ENCODE results near the gene SPRED1. TPM values are rescaled to one million over a fixed set of nuclear protein-coding genes. Genes with fewer than 3 reads are reported as not detected.

Gene SPRED1
- polyA plus RNA-seq, 3 donors, result 2.5 to 3.3 (median 3.2) TPM

DNA sequence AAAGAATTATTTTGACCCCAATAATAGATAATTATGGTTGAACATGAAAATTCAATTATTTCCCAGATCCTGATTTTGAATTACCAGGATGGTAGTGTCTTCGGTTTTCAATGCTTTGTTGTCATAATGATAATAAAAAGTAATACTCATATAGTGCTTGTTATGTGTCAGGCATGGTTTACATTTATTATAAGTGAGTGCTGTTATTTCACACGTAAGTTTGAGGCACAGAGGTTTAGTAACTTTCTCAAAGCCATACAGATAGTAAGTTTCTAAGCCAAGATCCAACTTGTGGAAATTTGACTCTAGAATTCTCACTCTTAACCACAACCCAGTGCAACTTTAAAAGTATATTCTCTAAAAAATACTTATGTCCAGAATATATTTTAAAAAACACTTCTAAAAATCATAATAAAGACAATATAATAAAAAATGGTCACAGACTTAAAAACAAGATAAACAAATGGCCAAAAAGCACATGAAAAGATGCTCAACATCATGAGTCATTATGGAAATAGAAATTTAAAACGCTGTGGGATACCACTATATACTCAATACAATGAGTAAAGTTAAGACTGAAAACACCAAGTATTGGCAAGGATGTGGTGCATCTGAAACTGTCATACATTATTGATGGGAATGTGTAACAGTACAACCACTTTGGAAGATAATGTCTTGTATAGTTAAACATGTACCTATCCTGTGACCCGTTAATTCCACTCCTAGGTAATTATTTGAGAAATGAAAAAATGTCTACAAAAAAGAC, 45.2 kb downstream of the SPRED1 start:
- Histone ChIP-seq H3K9ac (ENCODE audit: insufficient read depth, low read length, poor library complexity, severe bottlenecking) (no peak overlapping the region), H3K79me2 (ENCODE audit: insufficient read depth, low read length) (no peaks in the 10 kb centered on the region), H3K4me1 (ENCODE audit: control insufficient read depth in 1 of 2, insufficient read depth in 2 of 2, low read length in 2 of 2) (peaks cover 0 to 3% of the 10 kb centered on the region in 2 donors), H3K36me3 (replicated peaks in 1 of 2; ENCODE audit: control insufficient read depth in 1 of 2, insufficient read depth in 2 of 2, low read length in 2 of 2) (no peaks in the 10 kb centered on the region), H3K9me3 (replicated peaks in 1 of 2; ENCODE audit: control insufficient read depth in 1 of 2, insufficient read depth in 1 of 2, low read length in 2 of 2) (no peaks in the 10 kb centered on the region), H2AFZ (ENCODE audit: insufficient read depth, low read depth, low read length, poor library complexity, severe bottlenecking) (no peak overlapping the region), H3K4me2 (replicated peaks; ENCODE audit: extremely low read depth, low read length, poor library complexity, severe bottlenecking) (no peak overlapping the region), H3K27me3 (ENCODE audit: control insufficient read depth in 2 of 2, insufficient read depth in 2 of 2, low read length in 2 of 2) (no peaks in the 10 kb centered on the region), H3K4me3 (replicated peaks in 1 of 3; ENCODE audit: low read depth in 2 of 3, low read length in 3 of 3) (no peak overlapping the region), H3K27ac (ENCODE audit: low read depth in 1 of 2, low read length in 2 of 2) (no peak overlapping the region), H4K20me1 (ENCODE audit: insufficient read depth, low read length) (peaks cover 16% of the 10 kb centered on the region)
- H3K36me3 Mint-ChIP-seq, result peaks cover 0 to 7% of the 10 kb centered on the region in 2 donors
- TF ChIP-seq, protein P1, sequence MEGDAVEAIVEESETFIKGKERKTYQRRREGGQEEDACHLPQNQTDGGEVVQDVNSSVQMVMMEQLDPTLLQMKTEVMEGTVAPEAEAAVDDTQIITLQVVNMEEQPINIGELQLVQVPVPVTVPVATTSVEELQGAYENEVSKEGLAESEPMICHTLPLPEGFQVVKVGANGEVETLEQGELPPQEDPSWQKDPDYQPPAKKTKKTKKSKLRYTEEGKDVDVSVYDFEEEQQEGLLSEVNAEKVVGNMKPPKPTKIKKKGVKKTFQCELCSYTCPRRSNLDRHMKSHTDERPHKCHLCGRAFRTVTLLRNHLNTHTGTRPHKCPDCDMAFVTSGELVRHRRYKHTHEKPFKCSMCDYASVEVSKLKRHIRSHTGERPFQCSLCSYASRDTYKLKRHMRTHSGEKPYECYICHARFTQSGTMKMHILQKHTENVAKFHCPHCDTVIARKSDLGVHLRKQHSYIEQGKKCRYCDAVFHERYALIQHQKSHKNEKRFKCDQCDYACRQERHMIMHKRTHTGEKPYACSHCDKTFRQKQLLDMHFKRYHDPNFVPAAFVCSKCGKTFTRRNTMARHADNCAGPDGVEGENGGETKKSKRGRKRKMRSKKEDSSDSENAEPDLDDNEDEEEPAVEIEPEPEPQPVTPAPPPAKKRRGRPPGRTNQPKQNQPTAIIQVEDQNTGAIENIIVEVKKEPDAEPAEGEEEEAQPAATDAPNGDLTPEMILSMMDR (IDR thresholded peaks at IDR 0.05), result no peak
- H3K9me3 Mint-ChIP-seq, result no peaks in the 10 kb centered on the region
- no peak overlapping the region for H3K4me3 Mint-ChIP-seq
- H3K27ac Mint-ChIP-seq, result no peak overlapping the region
- H3K27me3 Mint-ChIP-seq (ENCODE audit: low read depth in 3 of 3), result peaks cover 0 to 1% (median 0%) of the 10 kb centered on the region in 3 donors
- no peak for DNase-seq
- peaks cover 14% of the 10 kb centered on the region for H3K4me1 Mint-ChIP-seq
- intact Hi-C loops (cut with micrococcal nuclease), result loop anchor here in 1 of 2 donors (5.0 kb wide), 1 partner anchor 46 kb away; the partner anchor contains the start of gene SPRED1
- no CpG with 5 or more reads among the region's 4 CpGs for WGBS (ENCODE audit: insufficient coverage)

- peaks cover 0 to 3% (median 0%) of the 10 kb centered on the region in 3 donors for H3K27me3 Mint-ChIP-seq (ENCODE audit: low read depth in 3 of 3)
- no peaks in the 10 kb centered on the region for H3K36me3 ChIP-seq (replicated peaks in 1 of 2; ENCODE audit: control insufficient read depth in 1 of 2, insufficient read depth in 2 of 2, low read length in 2 of 2)
- peaks cover 1 to 8% of the 10 kb centered on the region in 2 donors for H3K36me3 Mint-ChIP-seq
- no peak overlapping the region for H2AFZ ChIP-seq (ENCODE audit: insufficient read depth, low read depth, low read length, poor library complexity, severe bottlenecking)
- intact Hi-C loops (cut with micrococcal nuclease), result loop anchor here in 1 of 2 donors (5.0 kb wide), 1 partner anchor 47 kb away; the partner anchor contains the start of gene SPRED1
- no peaks in the 10 kb centered on the region for H3K27me3 ChIP-seq (ENCODE audit: control insufficient read depth in 2 of 2, insufficient read depth in 2 of 2, low read length in 2 of 2)
- no peaks in the 10 kb centered on the region for H3K4me1 ChIP-seq (ENCODE audit: control insufficient read depth in 1 of 2, insufficient read depth in 2 of 2, low read length in 2 of 2)
- no peaks in the 10 kb centered on the region for H3K79me2 ChIP-seq (ENCODE audit: insufficient read depth, low read length)
- peaks cover 9% of the 10 kb centered on the region for H3K4me1 Mint-ChIP-seq
- H3K27ac ChIP-seq (ENCODE audit: low read depth in 1 of 2, low read length in 2 of 2), result no peak overlapping the region
- no peak overlapping the region for H3K4me3 Mint-ChIP-seq
- H3K4me2 ChIP-seq (replicated peaks; ENCODE audit: extremely low read depth, low read length, poor library complexity, severe bottlenecking), result no peak overlapping the region
- no peak overlapping the region for H3K27ac Mint-ChIP-seq
- 100% methylated on average over 2 of the region's 6 CpGs for WGBS (ENCODE audit: insufficient coverage)
- H3K4me3 ChIP-seq (replicated peaks in 1 of 3; ENCODE audit: low read depth in 2 of 3, low read length in 3 of 3), result no peak overlapping the region
- no peaks in the 10 kb centered on the region for H3K9me3 Mint-ChIP-seq
- no peak overlapping the region for H3K9ac ChIP-seq (ENCODE audit: insufficient read depth, low read length, poor library complexity, severe bottlenecking)
- no peak for DNase-seq
- H3K9me3 ChIP-seq (replicated peaks in 1 of 2; ENCODE audit: control insufficient read depth in 1 of 2, insufficient read depth in 1 of 2, low read length in 2 of 2), result no peaks in the 10 kb centered on the region
- TF ChIP-seq, protein P1 (IDR thresholded peaks at IDR 0.05), result no peak
- H4K20me1 ChIP-seq (ENCODE audit: insufficient read depth, low read length), result peaks cover 7% of the 10 kb centered on the region
Measured at GRCh38 chr15:38299216-38299615, 46.6 kb downstream of the SPRED1 start.

Measured in CD14-positive monocyte (primary cell).